B cell (primary cell): ENCODE data around the gene MYLK3. TPM values are rescaled to one million over a fixed set of nuclear protein-coding genes. Genes with fewer than 3 reads are reported as not detected.

Source experiments
- ATAC-seq: fragments of 200-7000 bp; cut with Tn5 transposase; one replicate; pipeline ENCODE4 v1.10.0; 2021; ENCODE audit warnings: low read depth, mild to moderate bottlenecking, moderate number of reproducible peaks, moderate library complexity
- CTCF ChIA-PET: fragments of 350-600 bp; sonication (Branson Sonifier 250); formaldehyde crosslinking; loops from one replicate; lab custom pipeline; 2021; ENCODE audit warnings: antibody characterized with exemption, inconsistent platforms; lab: Charles Lee
- POLR2A ChIA-PET: fragments of 350-600 bp; sonication (Branson Sonifier 250); formaldehyde crosslinking; loops from one replicate; lab custom pipeline; 2021; ENCODE audit warnings: antibody characterized with exemption; lab: Charles Lee
- DNase-seq: peaks from one replicate; pipeline ENCODE4 v3.0.0; 2013
- H2AFZ ChIP-seq: 2 replicates; pipeline ENCODE4 v1.6.1; 2012; ENCODE audit warnings: mild to moderate bottlenecking, low read depth, low read length; ENCODE audit not compliant: insufficient read depth, poor library complexity, severe bottlenecking
- H3K27ac ChIP-seq, 2 donors: 1 replicate in 1 of 2; 2 replicates in 1 of 2; pipeline ENCODE4 v1.5.1; 2012 to 2013; ENCODE audit warnings: low read length in 2 of 2, mild to moderate bottlenecking in 2 of 2, moderate library complexity in 1 of 2
- H3K27me3 ChIP-seq, 4 experiments: fragments of 200-600 bp in 1 of 4; sonication (generic) in 1 of 4; replicated peaks in 1 of 4; 1 replicate in 2 of 4; 2 replicates in 2 of 4; pipeline versions ENCODE4 v1.6.1 to v1.7.0; 2013 to 2016; ENCODE audit warnings: low read length in 3 of 4, mild to moderate bottlenecking in 2 of 4, mixed read lengths in 1 of 4, moderate library complexity in 1 of 4; ENCODE audit not compliant: insufficient read depth in 4 of 4, control insufficient read depth in 3 of 4; ENCODE audit errors: control extremely low read depth in 1 of 4
- H3K36me3 ChIP-seq, 2 experiments: replicated peaks in 1 of 2; 1 replicate in 1 of 2; 2 replicates in 1 of 2; pipeline versions ENCODE4 v1.6.1 to v1.7.1; 2013; ENCODE audit warnings: low read length in 1 of 2; ENCODE audit not compliant: insufficient read depth in 2 of 2, control insufficient read depth in 1 of 2; ENCODE audit errors: control extremely low read depth in 1 of 2, extremely low read depth in 1 of 2
- H3K4me1 ChIP-seq, 2 donors: fragments of 200-600 bp in 1 of 2; sonication (generic) in 1 of 2; 1 replicate in 1 of 2; 2 replicates in 1 of 2; pipeline versions ENCODE4 v1.5.1 to v1.6.1; 2013 to 2017; ENCODE audit warnings: low read length in 2 of 2; ENCODE audit not compliant: control insufficient read depth in 2 of 2, insufficient read depth in 2 of 2
- H3K4me2 ChIP-seq: replicated peaks from 2 replicates; pipeline ENCODE3; 2012; ENCODE audit warnings: mild to moderate bottlenecking, low read depth, low read length; ENCODE audit not compliant: poor library complexity, severe bottlenecking
- H3K4me3 ChIP-seq, 5 experiments: fragments of 200-600 bp in 1 of 5; sonication (generic) in 1 of 5; 1 replicate in 3 of 5; 2 replicates in 2 of 5; pipeline versions ENCODE4 v1.5.1 to v1.7.0; 2011 to 2016; ENCODE audit warnings: low read length in 4 of 5, mild to moderate bottlenecking in 4 of 5, low read depth in 2 of 5, control low read depth in 1 of 5, moderate library complexity in 1 of 5; ENCODE audit not compliant: insufficient read depth in 1 of 5; ENCODE audit errors: control extremely low read depth in 1 of 5, extremely low read depth in 1 of 5
- H3K79me2 ChIP-seq: fragments of 200-600 bp; sonication (generic); one replicate; pipeline ENCODE4 v1.6.0; 2016; ENCODE audit warnings: low read length; ENCODE audit not compliant: control insufficient read depth, insufficient read depth
- H3K9ac ChIP-seq: fragments of 200-600 bp; sonication (generic); 2 replicates; pipeline ENCODE4 v1.6.1; 2017; ENCODE audit warnings: mild to moderate bottlenecking, low read length, moderate library complexity
- H3K9me3 ChIP-seq, 3 donors: one replicate each; pipeline versions ENCODE4 v1.6.1 to v1.7.1; 2013; ENCODE audit warnings: low read length in 2 of 3; ENCODE audit not compliant: control insufficient read depth in 2 of 3, insufficient read depth in 1 of 3; ENCODE audit errors: control extremely low read depth in 1 of 3
- H4K20me1 ChIP-seq: 2 replicates; pipeline ENCODE4 v1.6.0; 2012; ENCODE audit warnings: mild to moderate bottlenecking, low read length; ENCODE audit not compliant: insufficient read depth, control insufficient read depth, poor library complexity, severe bottlenecking
- H3K27ac Mint-ChIP-seq: one replicate; pipeline ENCODE4 v1.8.0; 2021; ENCODE audit warnings: mixed read lengths
- H3K27me3 Mint-ChIP-seq: one replicate; pipeline ENCODE4 v1.8.0; 2021; ENCODE audit warnings: mixed read lengths
- H3K4me1 Mint-ChIP-seq: one replicate; pipeline ENCODE4 v1.8.0; 2021; ENCODE audit warnings: mixed read lengths
- H3K4me3 Mint-ChIP-seq: one replicate; pipeline ENCODE4 v1.8.0; 2021; ENCODE audit warnings: mixed read lengths
- H3K9me3 Mint-ChIP-seq: one replicate; pipeline ENCODE4 v1.8.0; 2022; ENCODE audit warnings: mixed read lengths; ENCODE audit not compliant: insufficient read depth
- CTCF ChIP-seq: fragments of 200-600 bp; IDR thresholded peaks from one replicate; pipeline ENCODE4 v1.8.0; 2022; ENCODE audit warnings: antibody characterized with exemption, mild to moderate bottlenecking
- EZH2 ChIP-seq: IDR thresholded peaks from 2 replicates; pipeline ENCODE4 v1.6.1; 2012; ENCODE audit warnings: borderline replicate concordance, low read depth, mild to moderate bottlenecking, moderate library complexity, low read length; ENCODE audit not compliant: insufficient read depth, poor library complexity, severe bottlenecking
- WGBS: methylation state at CpG from one replicate; pipeline ENCODE4 v1.1.5; 2013; ENCODE audit warnings: missing lambda C conversion rate; ENCODE audit not compliant: insufficient coverage; 5-methylcytosine and 5-hydroxymethylcytosine counted together
- intact Hi-C: fragments of 100-400 bp; cut with micrococcal nuclease; formaldehyde crosslinking; loops from one replicate; pipeline ENCODE4 v1.10.0; 2022
- polyA plus RNA-seq: library from polyadenylated mRNA; depleted of rRNA; stranded (reverse); fragments of >200 nt; gene quantifications from 2 replicates; pipeline ENCODE4 v1.2.3, GENCODE V29; 2012
- total RNA-seq, 2 donors: library from RNA; stranded (reverse); fragments of 120-200 nt in 1 of 2; gene quantifications; 1 replicate in 1 of 2; 2 replicates in 1 of 2; pipeline versions ENCODE4 v1.2.3 to v1.2.4, GENCODE V29; 2013 to 2022

The MYLK3 gene
- total and polyA plus RNA-seq, 2 donors (not counting 1 experiment from before 2014, with no cell fraction given) = 0.01 to 0.10 TPM

- Histone ChIP-seq H3K4me2 (no peak overlapping the region), H3K79me2 (no peaks in the 10 kb centered on the region), H3K9me3 (no peaks in the 10 kb centered on the region), H2AFZ (no peak overlapping the region), H3K27ac (no peak overlapping the region), H3K27me3 (no peaks in the 10 kb centered on the region), H3K36me3 (no peaks in the 10 kb centered on the region), H4K20me1 (no peaks in the 10 kb centered on the region), H3K9ac (no peak overlapping the region), H3K4me1 (peaks cover 4 to 8% of the 10 kb centered on the region in 2 donors), H3K4me3 (no peak overlapping the region)
- no peak for TF ChIP-seq CTCF
- intact Hi-C loops = no loop called here
- no peak overlapping the region for H3K27ac Mint-ChIP-seq
- DNase-seq (no peak), ATAC-seq (no peak)
- no peak overlapping the region for H3K4me3 Mint-ChIP-seq
- peaks cover 7% of the 10 kb centered on the region for H3K4me1 Mint-ChIP-seq
- no peaks in the 10 kb centered on the region for H3K9me3 Mint-ChIP-seq
- H3K27me3 Mint-ChIP-seq = peaks cover 3% of the 10 kb centered on the region
- ChIA-PET POLR2A (no interaction called here), CTCF (no interaction called here)
- 89% methylated on average over 3 of the region's 5 CpGs for WGBS
These were observed 11.2 kb upstream of the MYLK3 start for GRCh38 chr16:46759309-46759708.

- ATAC-seq (no peak), DNase-seq (no peak)
- TF ChIP-seq EZH2 (no peak), CTCF (no peak)
- 91% methylated on average over 20 of the region's 21 CpGs for WGBS
- Histone ChIP-seq H3K4me1 (peaks cover 4 to 8% of the 10 kb centered on the region in 2 donors), H3K79me2 (no peaks in the 10 kb centered on the region), H4K20me1 (no peaks in the 10 kb centered on the region), H2AFZ (no peak overlapping the region), H3K9ac (no peak overlapping the region), H3K4me2 (no peak overlapping the region), H3K4me3 (no peak overlapping the region), H3K36me3 (no peaks in the 10 kb centered on the region), H3K27ac (no peak overlapping the region), H3K27me3 (no peaks in the 10 kb centered on the region), H3K9me3 (no peaks in the 10 kb centered on the region)
- ChIA-PET POLR2A (no interaction called here), CTCF (no interaction called here)
- Mint-ChIP-seq H3K4me1 (peaks cover 7% of the 10 kb centered on the region), H3K4me3 (no peak overlapping the region), H3K9me3 (no peaks in the 10 kb centered on the region), H3K27ac (no peak overlapping the region), H3K27me3 (peaks cover 3% of the 10 kb centered on the region)
- intact Hi-C loops = no loop called here
These were observed 9.4 kb upstream of the MYLK3 start for GRCh38 chr16:46757339-46758050.
